GM18507 (cell line): ENCODE results near the gene ATP5PD.
"Not testable (repeated sequence)": the region's sequence is repeated elsewhere in the genome, so short reads cannot be mapped to it uniquely, and the experiment has no call there.

Experiments
- DNase-seq: peaks from one replicate; pipeline ENCODE4 v3.0.0; 2011; ENCODE audit warnings: low read depth; ENCODE audit not compliant: insufficient read length; ENCODE audit errors: extremely low spot score
- FAIRE-seq: peaks from 2 replicates; lab custom pipeline; 2011; peaks lifted over from hg19 to GRCh38; lab: Jason Lieb, UNC

ATP5PD gene

DNA sequence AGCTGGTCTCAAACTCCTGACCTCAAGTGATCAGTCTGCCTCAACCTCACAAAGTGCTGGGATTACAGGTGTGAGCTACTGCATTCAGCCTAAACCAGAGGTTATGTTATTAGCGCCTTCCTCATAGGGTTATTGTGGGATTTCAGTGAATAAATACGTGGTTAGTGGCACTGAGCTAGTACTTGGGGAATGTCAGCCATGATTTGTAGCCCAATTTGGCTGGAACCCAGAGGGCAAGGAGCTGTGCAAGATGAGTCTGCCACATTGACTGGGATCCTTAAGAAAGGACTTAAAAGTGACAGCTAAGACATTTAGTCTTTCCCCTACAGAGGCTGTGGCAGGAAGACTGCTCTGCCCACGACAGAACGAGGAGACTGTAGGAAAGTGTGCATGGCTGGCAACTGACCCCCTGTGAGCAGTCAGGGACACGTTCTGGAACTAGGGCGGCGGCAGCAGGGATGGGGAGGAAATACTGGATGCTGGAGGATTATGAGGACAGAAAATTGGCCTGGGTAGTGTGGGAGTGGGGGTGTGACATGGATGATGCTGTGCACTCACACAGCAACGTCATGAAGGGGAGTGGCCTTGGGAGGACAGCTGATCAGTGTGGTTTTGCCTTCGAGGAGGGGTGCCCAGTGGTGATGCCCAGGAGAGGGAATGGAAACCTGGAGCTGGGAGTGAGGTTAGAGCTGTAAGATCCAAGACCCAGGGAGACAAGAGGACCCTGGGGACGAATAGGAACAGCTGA is 14.6 kb downstream of the ATP5PD start:
- no peak for FAIRE-seq
- DNase-seq, result no peak

DNA sequence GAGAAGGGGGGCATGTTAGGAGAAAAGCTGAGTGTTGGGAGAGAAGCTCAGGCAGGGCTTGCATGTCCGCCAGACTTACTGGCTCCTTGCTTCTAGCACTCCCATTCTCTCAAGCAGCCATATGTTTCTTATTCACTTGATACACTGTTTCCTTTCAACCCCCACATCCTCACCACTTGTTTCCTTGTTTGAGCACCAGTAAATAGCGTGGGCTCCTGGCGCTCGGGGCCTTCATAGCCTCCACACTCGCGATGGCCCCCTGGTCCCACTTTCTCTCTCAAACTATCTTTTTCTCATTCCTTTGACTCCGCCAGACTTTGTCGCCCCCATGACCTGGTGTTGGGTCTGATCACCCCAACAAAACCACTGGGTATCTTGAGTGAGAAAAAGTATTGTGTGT is 16.6 kb downstream of the ATP5PD start:
- no peak for DNase-seq

DNA sequence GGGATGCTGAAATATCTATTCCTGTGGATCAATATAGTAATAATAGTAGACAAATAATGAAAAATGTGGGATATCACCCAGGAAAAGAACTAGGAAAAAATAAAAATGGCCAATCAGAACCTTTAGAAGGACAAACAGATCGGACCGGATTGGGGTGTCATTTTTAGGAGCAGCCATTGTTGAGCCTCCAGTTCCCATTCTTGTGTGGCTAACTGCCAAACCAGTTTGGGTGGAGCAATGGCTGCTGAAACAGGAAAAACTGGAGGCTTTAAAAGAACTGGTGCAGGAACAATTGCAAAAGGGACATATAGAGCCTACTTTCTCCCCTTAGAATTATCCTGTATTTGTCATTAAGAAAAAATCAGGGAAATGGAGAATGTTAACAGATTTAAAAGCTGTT is 20.1 kb downstream of the ATP5PD start:
- not testable (repeated sequence) for DNase-seq, FAIRE-seq

More for the DNA sequence above, 16.6 kb downstream of the ATP5PD start:
- no peak for FAIRE-seq

GRCh38 chr17:75025398-75025734 is 21.4 kb downstream of the ATP5PD start:
- FAIRE-seq, DNase-seq: not testable (repeated sequence)

DNA sequence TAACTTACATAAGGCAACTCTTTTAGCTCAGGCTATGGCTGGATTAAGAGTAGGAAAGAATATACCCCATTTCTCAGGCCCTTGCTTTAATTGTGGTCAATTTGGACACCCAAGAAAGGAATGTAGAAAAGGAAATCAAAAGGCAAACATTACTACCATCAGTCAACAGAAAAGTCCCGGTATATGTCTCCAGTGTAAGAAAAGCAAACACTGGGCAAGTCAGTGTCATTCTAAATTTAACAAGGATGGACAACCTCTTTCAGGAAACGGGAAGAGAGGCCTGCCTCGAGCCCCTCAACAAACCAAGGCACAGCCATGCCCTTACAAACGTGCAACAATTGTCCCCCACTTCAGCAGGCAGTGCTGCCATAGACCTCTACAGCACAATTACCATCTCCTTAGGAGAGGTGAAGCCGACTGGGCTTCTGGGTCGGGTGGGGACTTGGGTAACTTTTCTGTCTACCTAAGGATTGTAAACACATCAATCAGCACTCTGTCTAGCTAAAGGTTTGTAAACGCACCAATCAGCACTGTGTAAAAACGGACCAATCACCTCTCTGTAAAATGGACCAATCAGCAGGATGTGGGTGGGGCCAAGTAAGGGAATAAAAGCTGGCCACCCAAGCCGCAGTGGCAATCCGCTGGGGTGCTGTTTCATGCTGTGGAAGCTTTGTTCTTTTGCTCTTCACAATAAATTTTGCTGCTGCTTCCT is 21.9 kb downstream of the ATP5PD start:
- no peak for DNase-seq
- FAIRE-seq, result no peak

- FAIRE-seq (no peak), DNase-seq (no peak)
Observed at GRCh38 chr17:75020331-75021110, 26.2 kb downstream of the ATP5PD start.

- DNase-seq (no peak), FAIRE-seq (no peak)
Observed at GRCh38 chr17:75019710-75020109, 27.1 kb downstream of the ATP5PD start.

GRCh38 chr17:75019146-75019545 is 27.6 kb downstream of the ATP5PD start:
- FAIRE-seq, result no peak
- DNase-seq, result no peak

DNA sequence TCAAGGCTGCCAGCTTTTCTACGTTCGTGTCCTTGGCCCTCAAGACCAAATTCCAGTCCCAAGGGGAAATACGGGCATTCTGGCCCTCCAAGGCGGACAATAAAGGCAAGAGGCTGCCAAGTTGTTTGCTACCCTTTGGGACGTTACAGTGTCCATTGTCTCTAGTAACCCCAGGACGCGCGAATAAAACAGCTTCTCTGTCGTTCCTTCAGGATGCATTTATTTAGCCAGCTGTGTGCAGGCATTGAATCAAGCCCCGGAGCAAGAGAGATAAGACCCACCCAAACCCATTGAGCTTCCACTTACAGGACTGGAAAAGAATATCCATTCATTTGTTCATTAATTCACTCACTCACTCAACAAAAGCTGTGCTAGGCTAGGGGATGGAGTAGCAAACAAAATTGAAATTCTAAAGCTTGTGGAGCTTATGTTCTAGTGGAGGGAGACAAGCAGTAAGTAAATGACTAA is 33.6 kb downstream of the ATP5PD start:
- no peak for FAIRE-seq
- no peak for DNase-seq

GRCh38 chr17:75012346-75013091 is 34.2 kb downstream of the ATP5PD start, which contains the start of gene MRPL58:
Gene MRPL58 (plus strand): TSS chr17:75012670. CDS start chr17:75012687, 17 bp downstream.
- FAIRE-seq, result peak; percentile 73
- DNase-seq, result peak; percentile 91

GRCh38 chr17:75012096-75012345 is 34.7 kb downstream of the ATP5PD start:
- FAIRE-seq, result no peak

DNA sequence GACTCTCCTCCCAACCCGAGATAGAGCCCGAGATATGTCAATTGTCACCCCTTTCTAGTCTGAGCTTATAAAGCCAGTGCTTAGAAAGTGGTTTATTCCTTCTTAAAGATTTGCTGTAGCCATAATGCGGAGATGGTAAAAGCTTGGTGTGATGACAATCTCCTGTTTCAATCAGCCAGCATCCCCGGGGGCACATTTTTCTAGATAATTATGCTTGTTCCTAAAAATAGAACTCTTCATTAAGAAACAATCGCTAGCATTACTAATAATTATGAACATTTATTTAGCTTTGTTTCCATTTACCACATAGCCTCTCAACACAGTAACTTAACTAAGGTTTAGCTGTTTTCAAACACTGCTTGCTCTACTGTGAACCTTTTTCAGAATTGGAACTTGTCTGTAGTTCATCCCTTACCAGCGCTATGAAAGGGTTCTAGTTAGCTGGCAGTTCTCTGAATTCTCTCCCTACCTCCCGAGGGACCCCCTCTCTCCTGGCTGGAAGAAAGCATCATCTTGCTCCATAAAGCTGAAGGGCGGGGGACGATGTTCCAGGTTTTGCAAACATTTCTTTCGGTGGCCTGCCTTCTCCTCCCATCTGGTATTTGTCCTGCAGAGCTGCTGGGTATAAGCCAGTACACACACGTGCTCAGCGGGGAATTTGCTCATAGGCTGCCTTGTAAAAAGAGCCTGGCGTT is 35.2 kb downstream of the ATP5PD start:
- DNase-seq, result no peak
- FAIRE-seq, result no peak

More at GRCh38 chr17:75012096-75012345, 34.7 kb downstream of the ATP5PD start:
- DNase-seq, result no peak

- no peak for DNase-seq
- FAIRE-seq, result no peak
Observed at GRCh38 chr17:75010683-75011400, 35.9 kb downstream of the ATP5PD start.

DNA sequence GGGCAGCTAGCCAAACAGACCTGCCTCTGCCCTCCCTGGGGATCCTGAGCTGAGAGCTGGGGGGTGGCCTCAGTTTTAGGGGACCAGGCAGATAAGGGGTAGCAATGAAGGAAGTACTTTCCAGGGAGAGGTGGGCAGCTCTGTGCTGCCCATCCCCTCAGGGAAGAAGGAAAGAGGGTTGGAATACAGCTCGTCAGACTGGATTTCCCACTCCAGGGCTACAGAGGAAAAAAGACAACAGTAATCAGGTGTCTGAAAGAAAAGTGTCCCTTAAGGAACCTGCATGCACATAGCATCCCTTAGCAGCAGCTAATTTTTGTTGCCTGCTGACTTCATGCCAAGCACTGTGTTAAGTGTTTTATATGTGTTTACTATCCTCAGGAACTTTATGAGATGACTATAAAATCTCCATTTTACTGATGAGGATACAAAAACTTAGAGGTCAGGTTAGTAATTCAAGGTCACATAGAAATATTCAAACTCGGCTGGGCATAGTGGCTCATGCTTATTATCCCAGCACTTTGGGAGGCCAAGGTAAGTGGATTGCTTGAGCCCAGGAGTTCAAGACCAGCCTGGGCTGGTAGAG is 37.5 kb downstream of the ATP5PD start:
- no peak for DNase-seq
- FAIRE-seq, result no peak

- no peak for FAIRE-seq
- no peak for DNase-seq
Observed at GRCh38 chr17:75008373-75008772, 38.4 kb downstream of the ATP5PD start.

- no peak for FAIRE-seq
Observed at GRCh38 chr17:75006653-75007052, 40.1 kb downstream of the ATP5PD start.

DNA sequence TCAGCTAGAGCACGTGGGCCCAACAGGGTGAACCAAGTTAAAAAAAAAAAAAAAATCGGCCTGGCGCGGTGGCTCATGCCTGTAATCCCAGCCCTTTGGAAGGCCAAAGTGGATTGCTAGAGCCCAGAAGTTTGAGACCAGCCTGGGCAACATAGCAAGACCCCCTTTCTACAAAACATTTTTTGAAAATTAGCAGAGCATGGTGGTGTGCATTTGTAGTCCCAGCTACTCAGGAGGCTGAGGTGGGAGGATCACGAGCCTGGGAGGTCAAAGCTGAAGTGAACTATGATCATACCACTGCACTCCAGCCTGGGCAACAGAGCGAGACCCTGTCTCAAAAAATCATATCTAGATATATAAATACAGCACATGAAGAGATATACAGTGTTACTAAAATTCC is 40.7 kb downstream of the ATP5PD start:
- not testable (repeated sequence) for FAIRE-seq, DNase-seq

More at GRCh38 chr17:75006653-75007052, 40.1 kb downstream of the ATP5PD start:
- DNase-seq, result no peak

GRCh38 chr17:75005291-75005690 is 41.5 kb downstream of the ATP5PD start:
- no peak for FAIRE-seq
- no peak for DNase-seq
